ENCODE data around the gene KCNJ15. TPM values are rescaled to one million over a fixed set of nuclear protein-coding genes. Genes with fewer than 3 reads are reported as not detected.

KCNJ15 gene
- total and polyA plus RNA-seq, 2 of the 4 experiments (the other 2 are of a cell fraction) = under 0.01 to 0.07 TPM

DNA sequence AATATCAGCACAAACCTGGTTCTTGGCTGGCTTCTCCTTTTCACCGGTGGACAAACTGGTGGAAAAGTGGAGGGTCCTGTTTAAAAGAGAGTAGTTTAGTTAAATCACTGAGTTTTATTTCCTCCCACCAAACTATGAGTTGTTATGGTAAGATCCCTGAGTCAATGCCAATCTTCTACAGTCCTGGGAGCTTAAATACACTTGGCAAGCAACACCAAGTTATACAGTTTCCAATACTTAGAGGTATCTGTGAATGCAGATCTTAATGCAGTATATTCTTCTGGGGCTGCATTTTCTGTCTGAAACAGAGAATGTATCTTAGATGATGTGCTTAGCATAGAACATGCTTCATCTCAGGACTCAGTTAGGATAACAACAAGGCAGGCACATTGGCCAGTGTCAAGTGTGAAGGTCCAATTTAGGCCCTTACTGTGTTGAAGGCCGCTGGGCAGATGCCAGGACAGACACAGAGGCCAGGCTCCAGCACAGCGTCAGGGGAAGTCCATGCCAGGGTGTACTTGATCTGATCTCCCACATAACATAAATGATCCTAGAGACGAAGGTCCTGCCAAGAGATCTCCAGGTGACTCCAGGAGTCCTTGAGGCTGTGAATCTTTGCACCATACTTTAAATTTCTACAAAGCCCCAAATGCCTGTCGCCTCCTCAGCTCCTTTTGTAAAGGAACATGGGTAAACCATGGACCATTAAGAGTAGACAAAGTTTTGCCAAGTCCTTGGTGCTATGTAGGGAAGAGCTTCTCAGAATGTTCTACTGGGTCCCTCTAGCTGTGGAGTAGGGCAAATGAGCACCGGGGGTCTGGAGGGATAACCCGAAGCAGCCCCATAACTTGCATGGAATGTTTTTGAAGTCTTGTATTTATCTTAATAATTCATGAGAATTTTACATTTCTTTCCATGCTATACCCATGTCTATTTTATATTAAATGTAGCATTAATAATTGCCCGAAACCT, 76.8 kb downstream of the KCNJ15 start:
- H3K36me3 ChIP-seq (ENCODE audit: control insufficient read depth, insufficient read depth, low read length) = no peaks in the 10 kb centered on the region
- no peak overlapping the region for H3K4me3 ChIP-seq (ENCODE audit: insufficient read depth, low read depth, low read length)
- no peak overlapping the region for H3K23ac ChIP-seq (ENCODE audit: low read depth, low read length)
- no peak overlapping the region for H2BK15ac ChIP-seq (ENCODE audit: low read depth, low read length)
- H3K79me1 ChIP-seq (ENCODE audit: low read depth in 1 of 2, low read length in 2 of 2) = no peaks in the 10 kb centered on the region
- H3K9me3 ChIP-seq (ENCODE audit: control insufficient read depth, insufficient read depth, low read length) = no peaks in the 10 kb centered on the region
- intact Hi-C loops (cut with micrococcal nuclease) = loop anchor here (5.0 kb wide), 1 partner anchor 116 kb away; no protein-coding TSS in a partner anchor
- no peaks in the 10 kb centered on the region for H4K20me1 ChIP-seq (ENCODE audit: insufficient read depth, low read length)
- ATAC-seq (ENCODE audit: low read depth) = peak; percentile 72
- H4K8ac ChIP-seq (ENCODE audit: low read depth in 2 of 2, low read length in 2 of 2) = no peak overlapping the region
- H4K91ac ChIP-seq (ENCODE audit: insufficient read depth, low read depth, low read length) = no peak overlapping the region
- TF ChIP-seq RAD21 (IDR thresholded peaks at IDR 0.05; ENCODE audit: low read length) = peak; percentile 52
- TF ChIP-seq FOS (IDR thresholded peaks at IDR 0.05; ENCODE audit: low read depth, low read length) = no peak
- TF ChIP-seq, protein P1, sequence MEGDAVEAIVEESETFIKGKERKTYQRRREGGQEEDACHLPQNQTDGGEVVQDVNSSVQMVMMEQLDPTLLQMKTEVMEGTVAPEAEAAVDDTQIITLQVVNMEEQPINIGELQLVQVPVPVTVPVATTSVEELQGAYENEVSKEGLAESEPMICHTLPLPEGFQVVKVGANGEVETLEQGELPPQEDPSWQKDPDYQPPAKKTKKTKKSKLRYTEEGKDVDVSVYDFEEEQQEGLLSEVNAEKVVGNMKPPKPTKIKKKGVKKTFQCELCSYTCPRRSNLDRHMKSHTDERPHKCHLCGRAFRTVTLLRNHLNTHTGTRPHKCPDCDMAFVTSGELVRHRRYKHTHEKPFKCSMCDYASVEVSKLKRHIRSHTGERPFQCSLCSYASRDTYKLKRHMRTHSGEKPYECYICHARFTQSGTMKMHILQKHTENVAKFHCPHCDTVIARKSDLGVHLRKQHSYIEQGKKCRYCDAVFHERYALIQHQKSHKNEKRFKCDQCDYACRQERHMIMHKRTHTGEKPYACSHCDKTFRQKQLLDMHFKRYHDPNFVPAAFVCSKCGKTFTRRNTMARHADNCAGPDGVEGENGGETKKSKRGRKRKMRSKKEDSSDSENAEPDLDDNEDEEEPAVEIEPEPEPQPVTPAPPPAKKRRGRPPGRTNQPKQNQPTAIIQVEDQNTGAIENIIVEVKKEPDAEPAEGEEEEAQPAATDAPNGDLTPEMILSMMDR (conservative IDR thresholded peaks at IDR 0.05; ENCODE audit: low read depth, low read length) = peak; percentile 42
- TF ChIP-seq SMC3 (IDR thresholded peaks at IDR 0.05; ENCODE audit: low read depth, low read length) = peak; percentile 34; the same call in 1 of the 2 replicates
- no peak for TF ChIP-seq MAZ (IDR thresholded peaks at IDR 0.05; ENCODE audit: borderline replicate concordance, low read depth, low read length)
- TF ChIP-seq BHLHE40 (IDR thresholded peaks at IDR 0.05; ENCODE audit: low read depth, low read length) = no peak
- TF ChIP-seq MXI1 (IDR thresholded peaks at IDR 0.05; ENCODE audit: borderline replicate concordance, low read depth, low read length) = no peak
- TF ChIP-seq NFE2L2 (IDR thresholded peaks at IDR 0.05; ENCODE audit: low read depth, low read length) = no peak
- no peaks in the 10 kb centered on the region for H3K4me1 ChIP-seq (ENCODE audit: control insufficient read depth, insufficient read depth, low read length)
- no peak overlapping the region for H2BK20ac ChIP-seq (ENCODE audit: low read depth, low read length)
- no peak overlapping the region for H3K56ac ChIP-seq (ENCODE audit: extremely low read depth, insufficient read depth, low read length)
- H2AK5ac ChIP-seq (ENCODE audit: low read depth, low read length) = no peak overlapping the region
- ChIA-PET CTCF (interaction anchor here (1.4 to 2.0 kb wide), 4 partner anchors 10 to 114 kb away, joined by 4 to 11 read pairs (median 6); no protein-coding TSS in a partner anchor), POLR2A (ENCODE audit: unreplicated experiment) (no interaction called here)
- dilution Hi-C loops (cut with HindIII; ENCODE audit: low sequenced_read_pairs, unreplicated experiment) = no loop called here
- no peak overlapping the region for H3K4me2 ChIP-seq (ENCODE audit: low read depth, low read length)
- no TSS peak for BruUV-seq (replicated peaks)
- H3K9ac ChIP-seq (ENCODE audit: low read depth, low read length) = no peak overlapping the region
- no peak overlapping the region for H2AK9ac ChIP-seq (replicated peaks; ENCODE audit: low read depth, low read length, poor library complexity)
- no peak overlapping the region; the same call in 1 of the 2 replicates for H3K18ac ChIP-seq (ENCODE audit: low read depth, low read length)
- H2BK5ac ChIP-seq (ENCODE audit: low read depth, low read length, poor library complexity, severe bottlenecking) = no peak overlapping the region
- H3K27ac ChIP-seq (ENCODE audit: insufficient read depth, low read length) = no peak overlapping the region
- H3K14ac ChIP-seq (replicated peaks; ENCODE audit: low read depth, low read length) = no peak overlapping the region
- no peak overlapping the region for H2BK120ac ChIP-seq (ENCODE audit: low read depth, low read length)
- no peak overlapping the region for H4K5ac ChIP-seq (ENCODE audit: low read depth, low read length)
- H3K9me1 ChIP-seq (ENCODE audit: insufficient read depth, low read length) = no peaks in the 10 kb centered on the region
- in situ Hi-C loops (cut with MboI; ENCODE audit: low sequenced_read_pairs) = no loop called here
- WGBS, 2 experiments (ENCODE audit: extremely low coverage in 2 of 2, insufficient read length in 1 of 2) = 25% methylated on average over 2 of the region's 8 CpGs; no CpG with 5 or more reads in 1 of the 2 experiments
- H3K27me3 ChIP-seq (ENCODE audit: control insufficient read depth, insufficient read depth, low read length) = no peaks in the 10 kb centered on the region
- no peak overlapping the region for H2AFZ ChIP-seq (replicated peaks; ENCODE audit: low read length, poor library complexity)
- DNase-seq = no peak
- H3K4ac ChIP-seq (ENCODE audit: low read depth, low read length) = no peak overlapping the region

All from IMR-90 (cell line).